Measurements from ENCODE around the gene BIRC3. TPM values are rescaled to one million over a fixed set of nuclear protein-coding genes. Genes with fewer than 3 reads are reported as not detected.

BIRC3 gene
- total RNA-seq, 1 experiment from 2014 or later = 4.8 TPM

GRCh38 chr11:102320188-102320587, 2.9 kb downstream of the BIRC3 start:
- H3K4me1 ChIP-seq (replicated peaks; ENCODE audit: insufficient read depth) = peaks cover 41% of the 10 kb centered on the region
- CTCF ChIA-PET = no interaction called here
- H3K36me3 ChIP-seq (ENCODE audit: low read depth) = 0 out of 2 replicates have a peak, but pooled peaks cover 8% of the 10 kb centered on the region
- H3K27me3 ChIP-seq (ENCODE audit: insufficient read depth, low read depth) = no peaks in the 10 kb centered on the region
- no peaks in the 10 kb centered on the region for H3K9me3 ChIP-seq (ENCODE audit: insufficient read depth, low read depth)
- intact Hi-C loops (cut with micrococcal nuclease; ENCODE audit: unreplicated experiment) = no loop called here
- H4K20me1 ChIP-seq (ENCODE audit: insufficient read depth) = no peaks in the 10 kb centered on the region
- no peak overlapping the region for H3K27ac ChIP-seq
- DNase-seq = peak in 1 of 2 experiments; percentile 28
- BruUV-seq (replicated peaks) = no TSS peak
- POLR2A ChIA-PET (ENCODE audit: unreplicated experiment) = interaction anchor here (0.7 kb wide), 1 partner anchor 205 kb away, joined by 4 read pairs; no protein-coding TSS in a partner anchor
- H3K4me3 ChIP-seq = no peak overlapping the region
- TF ChIP-seq CTCF (conservative IDR thresholded peaks at IDR 0.05) (no peak), EZH2 (IDR thresholded peaks at IDR 0.05; ENCODE audit: low read depth) (no peak)
- no peak overlapping the region for H3K4me2 ChIP-seq
- no peaks in the 10 kb centered on the region for H3K9me2 ChIP-seq (ENCODE audit: insufficient read depth)
- H3F3A ChIP-seq (ENCODE audit: insufficient read depth, low read depth) = peaks cover 26% of the 10 kb centered on the region
- no peak overlapping the region for H2AFZ ChIP-seq
- 0 out of 2 replicates have a peak, but pooled peaks cover 4% of the 10 kb centered on the region for H3K79me2 ChIP-seq (ENCODE audit: low read depth)

- peak in 1 of 2 experiments; percentile 31 for DNase-seq
- H3K4me3 ChIP-seq = no peak overlapping the region
- H3K79me2 ChIP-seq (ENCODE audit: low read depth) = 0 out of 2 replicates have a peak, but pooled peaks cover 4% of the 10 kb centered on the region
- ChIA-PET POLR2A (ENCODE audit: unreplicated experiment) (interaction anchor here (0.7 kb wide), 1 partner anchor 205 kb away, joined by 4 read pairs; no protein-coding TSS in a partner anchor), CTCF (no interaction called here)
- H3K9me3 ChIP-seq (ENCODE audit: insufficient read depth, low read depth) = no peaks in the 10 kb centered on the region
- no TSS peak for BruUV-seq (replicated peaks)
- no peak overlapping the region for H2AFZ ChIP-seq
- no peak for TF ChIP-seq EZH2 (IDR thresholded peaks at IDR 0.05; ENCODE audit: low read depth)
- TF ChIP-seq CTCF (conservative IDR thresholded peaks at IDR 0.05) = no peak
- 0 out of 2 replicates have a peak, but pooled peaks cover 8% of the 10 kb centered on the region for H3K36me3 ChIP-seq (ENCODE audit: low read depth)
- H3F3A ChIP-seq (ENCODE audit: insufficient read depth, low read depth) = peaks cover 26% of the 10 kb centered on the region
- no peak overlapping the region for H3K4me2 ChIP-seq
- H3K27ac ChIP-seq = no peak overlapping the region
- H4K20me1 ChIP-seq (ENCODE audit: insufficient read depth) = no peaks in the 10 kb centered on the region
- no peaks in the 10 kb centered on the region for H3K27me3 ChIP-seq (ENCODE audit: insufficient read depth, low read depth)
- no peaks in the 10 kb centered on the region for H3K9me2 ChIP-seq (ENCODE audit: insufficient read depth)
- intact Hi-C loops (cut with micrococcal nuclease; ENCODE audit: unreplicated experiment) = no loop called here
- peaks cover 41% of the 10 kb centered on the region for H3K4me1 ChIP-seq (replicated peaks; ENCODE audit: insufficient read depth)
Measured at GRCh38 chr11:102320679-102321078, 3.4 kb downstream of the BIRC3 start.

GRCh38 chr11:102322560-102322959, 5.3 kb downstream of the BIRC3 start:
- BruUV-seq (replicated peaks) = no TSS peak
- Histone ChIP-seq H3K4me1 (replicated peaks; ENCODE audit: insufficient read depth) (peaks cover 27% of the 10 kb centered on the region), H3K4me2 (no peak overlapping the region), H3K79me2 (ENCODE audit: low read depth) (0 out of 2 replicates have a peak, but pooled peaks cover 4% of the 10 kb centered on the region), H3K9me2 (ENCODE audit: insufficient read depth) (no peaks in the 10 kb centered on the region; the same call in 1 of the 2 replicates), H3F3A (ENCODE audit: insufficient read depth, low read depth) (peaks cover 12% of the 10 kb centered on the region), H4K20me1 (ENCODE audit: insufficient read depth) (no peaks in the 10 kb centered on the region), H2AFZ (no peak overlapping the region), H3K4me3 (no peak overlapping the region; the same call in 1 of the 2 replicates), H3K27ac (no peak overlapping the region), H3K9me3 (ENCODE audit: insufficient read depth, low read depth) (no peaks in the 10 kb centered on the region), H3K27me3 (ENCODE audit: insufficient read depth, low read depth) (no peaks in the 10 kb centered on the region), H3K36me3 (ENCODE audit: low read depth) (0 out of 2 replicates have a peak, but pooled peaks cover 13% of the 10 kb centered on the region)
- ChIA-PET CTCF (no interaction called here), POLR2A (ENCODE audit: unreplicated experiment) (interaction anchor here (0.5 kb wide), 1 partner anchor 14 kb away, joined by 8 read pairs; no protein-coding TSS in a partner anchor)
- intact Hi-C loops (cut with micrococcal nuclease; ENCODE audit: unreplicated experiment) = no loop called here
- no peak for DNase-seq
- no peak for TF ChIP-seq CTCF (conservative IDR thresholded peaks at IDR 0.05)
- no peak for TF ChIP-seq EZH2 (IDR thresholded peaks at IDR 0.05; ENCODE audit: low read depth)
